GM21360 (cell line): ENCODE measurements around the gene MAP2K5.
A peak's percentile ranks its signal among the peaks of the same experiment; 100 is the strongest.

Source experiments
- ATAC-seq: cut with Tn5 transposase; IDR thresholded peaks from one replicate; pipeline ENCODE4 v1.9.1; 2021; ENCODE audit warnings: mild to moderate bottlenecking, moderate library complexity; ENCODE audit not compliant: unreplicated experiment

MAP2K5 gene

GRCh38 chr15:67777071-67777470 lies 234.6 kb downstream of the MAP2K5 start:
- no peak for ATAC-seq

DNA sequence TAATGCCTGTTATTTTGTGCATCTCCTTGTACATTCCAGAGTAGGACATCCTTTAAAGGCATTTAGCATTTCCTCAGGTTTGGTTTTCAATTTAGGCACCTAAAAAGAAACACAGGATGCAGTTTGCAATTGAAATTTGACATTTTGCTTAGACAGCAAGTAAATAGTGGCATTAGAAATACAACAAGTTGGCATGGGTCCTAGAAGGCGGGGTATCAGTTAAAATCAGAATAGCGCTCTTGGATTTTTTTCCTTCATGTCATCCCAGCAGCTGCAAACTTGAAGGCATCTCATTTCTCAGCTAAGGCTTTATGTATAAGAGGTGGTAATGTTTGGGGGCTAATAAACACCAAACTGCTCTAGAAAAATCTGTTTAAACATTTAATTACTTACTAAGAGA lies 235.3 kb downstream of the MAP2K5 start:
- ATAC-seq: no peak

DNA sequence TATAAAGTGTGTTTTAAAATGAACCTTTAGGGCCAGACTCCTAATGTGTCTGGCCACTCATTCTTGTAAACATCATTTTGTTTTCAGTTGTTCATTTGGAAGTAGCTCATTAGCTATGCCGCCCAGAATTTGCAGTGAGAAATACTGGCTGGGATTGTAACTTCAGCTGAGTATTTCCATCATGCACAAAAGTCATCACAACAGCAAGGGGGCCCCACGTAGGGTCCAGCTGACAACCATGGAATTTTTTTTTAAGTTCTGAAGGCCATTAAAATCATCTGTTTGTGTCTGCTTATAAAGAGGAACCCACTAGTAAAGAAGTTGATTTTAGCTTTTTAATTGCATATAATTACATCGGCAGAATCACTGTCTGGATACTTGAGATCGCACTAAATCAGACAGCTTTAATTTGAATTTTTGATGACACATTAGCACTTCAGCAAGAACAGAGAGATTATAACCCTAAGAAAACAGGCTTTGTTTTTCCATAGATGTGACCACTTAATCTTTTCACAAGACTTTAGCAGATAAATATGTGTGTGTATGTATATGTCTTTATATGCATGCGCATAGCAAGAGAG lies 236.6 kb downstream of the MAP2K5 start:
- ATAC-seq: no peak

- ATAC-seq: no peak
Observed at GRCh38 chr15:67779549-67780111, 237.1 kb downstream of the MAP2K5 start.

- ATAC-seq: no peak
Observed at GRCh38 chr15:67781061-67781460, 238.6 kb downstream of the MAP2K5 start.

DNA sequence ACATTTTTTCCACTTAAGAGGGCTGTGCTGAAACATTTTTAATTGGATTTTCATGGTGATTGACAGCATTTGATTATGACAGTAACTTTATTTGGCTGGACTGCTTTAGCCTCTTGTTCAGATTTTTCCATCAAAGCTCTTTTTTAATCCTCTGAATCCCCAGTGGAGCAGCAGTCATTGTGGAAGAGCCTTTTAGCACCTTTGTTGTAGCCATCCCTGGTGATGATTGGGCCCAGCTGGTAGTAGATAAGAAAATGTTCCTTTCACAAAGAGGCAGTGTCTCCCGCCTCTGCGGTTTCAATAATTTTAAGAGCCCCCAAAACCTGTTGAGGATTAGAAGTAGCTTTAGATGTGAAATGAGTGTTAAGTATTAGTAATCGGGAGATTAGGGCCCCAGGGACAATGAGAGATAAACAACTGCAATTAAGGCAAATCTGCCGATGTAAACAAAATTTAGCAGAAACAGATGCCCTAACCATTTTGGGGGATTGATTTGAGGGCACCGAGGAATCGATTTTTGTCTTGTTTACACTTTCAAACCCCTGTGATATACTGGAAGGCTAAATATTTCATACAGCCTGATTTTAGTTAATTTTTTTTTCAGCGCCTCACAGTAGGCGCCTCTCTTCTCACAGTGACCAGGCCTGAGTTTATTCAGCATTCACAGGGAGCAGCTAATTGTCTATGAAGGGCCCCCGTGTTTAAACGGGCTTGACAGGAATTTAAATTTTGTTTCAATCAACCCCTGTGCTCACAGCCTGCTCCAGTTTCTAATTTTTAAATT lies 239.6 kb downstream of the MAP2K5 start:
- no peak for ATAC-seq

- ATAC-seq: no peak
Observed at GRCh38 chr15:67782691-67782991, 240.1 kb downstream of the MAP2K5 start.

DNA sequence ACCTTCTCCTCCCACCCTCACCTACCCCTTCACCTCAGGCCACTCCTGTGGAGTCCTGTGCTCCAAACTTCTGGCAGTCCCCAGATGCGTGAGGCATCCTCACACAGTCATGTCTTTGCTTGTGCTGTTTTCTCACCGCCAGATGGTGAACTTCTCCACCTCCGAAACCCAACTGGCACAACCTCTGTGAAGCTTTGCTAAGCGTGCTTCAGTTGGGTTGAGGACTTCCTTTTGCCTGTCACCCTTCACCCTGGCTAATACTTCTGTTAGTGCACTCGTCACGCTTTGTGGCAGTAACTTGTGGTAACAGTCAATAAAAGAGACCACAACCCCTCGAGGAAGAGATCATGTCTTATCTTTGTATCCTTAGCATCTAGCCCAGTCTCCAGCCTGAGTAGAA lies 240.8 kb downstream of the MAP2K5 start:
- ATAC-seq: no peak

- peak; percentile 69 for ATAC-seq
Observed at GRCh38 chr15:67784090-67784781, 241.7 kb downstream of the MAP2K5 start.

DNA sequence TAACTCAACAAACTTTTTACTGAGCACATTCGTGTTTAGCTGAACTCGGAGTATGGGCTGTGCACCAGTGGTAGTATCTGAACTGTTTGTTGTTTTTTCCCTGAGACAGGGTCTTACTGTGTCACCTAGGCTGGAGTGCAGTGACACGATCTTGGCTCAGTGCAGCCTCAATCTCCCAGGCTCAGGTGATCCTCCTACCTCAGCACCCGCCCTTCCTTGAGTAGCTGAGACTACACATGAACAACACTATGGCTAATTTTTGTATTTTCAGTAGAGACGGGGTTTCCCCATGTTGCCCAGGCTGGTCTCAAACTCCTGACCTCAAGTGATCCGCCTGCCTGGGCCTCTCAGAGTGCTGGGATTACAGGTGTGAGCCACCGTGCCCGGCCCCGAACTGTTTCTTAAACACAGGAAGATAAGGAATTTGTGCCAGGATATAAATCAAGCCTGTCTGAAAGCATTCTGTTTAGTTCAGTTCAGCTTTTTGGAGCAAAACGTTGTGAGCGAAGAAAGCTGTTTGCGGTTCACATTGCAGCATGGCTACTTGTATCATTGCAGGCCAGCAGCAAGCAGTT lies 242.4 kb downstream of the MAP2K5 start:
- ATAC-seq: no peak

DNA sequence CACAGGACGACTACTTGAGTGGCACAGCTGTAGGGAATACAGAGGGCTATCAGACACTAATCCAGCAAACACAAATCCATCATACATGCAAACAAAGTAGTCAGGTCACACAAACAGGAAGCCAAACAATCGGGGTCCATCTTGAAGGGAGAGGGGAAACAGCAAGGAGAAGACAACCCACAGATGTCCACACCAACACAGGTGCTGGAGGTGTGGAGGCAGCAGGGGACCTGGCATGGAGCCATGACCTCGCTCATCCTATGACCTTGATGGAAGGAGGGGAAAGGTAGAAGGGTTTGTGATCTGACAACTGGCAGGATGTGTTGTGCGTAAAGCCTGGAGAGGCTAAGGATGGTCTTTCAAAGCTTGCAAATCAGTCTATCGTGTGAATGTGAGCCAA lies 242.9 kb downstream of the MAP2K5 start:
- no peak for ATAC-seq

DNA sequence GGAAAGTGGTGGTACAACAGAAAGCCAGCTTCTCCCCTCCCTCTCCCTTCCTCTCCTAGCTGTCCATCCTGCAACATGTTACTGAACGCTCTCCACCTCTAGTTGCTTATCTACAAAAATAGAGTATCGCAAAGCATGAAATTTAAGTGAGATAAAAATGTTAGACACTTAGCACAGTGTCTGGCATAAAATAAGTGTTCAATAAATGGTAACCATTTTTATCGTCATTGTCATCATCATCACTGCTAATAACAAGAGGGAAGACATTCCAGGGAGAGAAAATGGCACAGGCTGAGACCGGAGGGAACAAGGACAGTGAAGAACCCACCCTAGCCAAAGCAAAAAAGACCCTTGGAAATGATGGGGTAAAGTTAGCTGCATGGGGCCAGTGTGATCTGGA lies 244.1 kb downstream of the MAP2K5 start:
- ATAC-seq: no peak

DNA sequence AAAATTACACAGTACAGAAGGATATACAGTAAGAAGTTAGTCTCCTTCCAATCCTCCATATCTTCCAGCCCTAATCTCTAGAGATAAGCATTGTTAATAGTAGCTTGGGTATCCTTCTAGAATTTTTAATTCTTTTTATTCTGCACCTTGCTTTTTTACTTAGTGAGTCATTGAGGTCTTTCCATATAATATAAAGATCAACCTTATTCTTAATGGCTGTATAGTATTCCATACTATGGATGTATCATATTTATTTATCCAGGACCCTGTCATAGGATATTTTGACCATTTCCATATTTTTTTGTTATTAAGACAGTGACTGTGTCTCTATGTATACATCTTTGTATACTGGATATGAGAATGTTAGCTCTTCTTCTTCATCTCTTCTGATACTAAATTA lies 246.5 kb downstream of the MAP2K5 start:
- no peak for ATAC-seq

DNA sequence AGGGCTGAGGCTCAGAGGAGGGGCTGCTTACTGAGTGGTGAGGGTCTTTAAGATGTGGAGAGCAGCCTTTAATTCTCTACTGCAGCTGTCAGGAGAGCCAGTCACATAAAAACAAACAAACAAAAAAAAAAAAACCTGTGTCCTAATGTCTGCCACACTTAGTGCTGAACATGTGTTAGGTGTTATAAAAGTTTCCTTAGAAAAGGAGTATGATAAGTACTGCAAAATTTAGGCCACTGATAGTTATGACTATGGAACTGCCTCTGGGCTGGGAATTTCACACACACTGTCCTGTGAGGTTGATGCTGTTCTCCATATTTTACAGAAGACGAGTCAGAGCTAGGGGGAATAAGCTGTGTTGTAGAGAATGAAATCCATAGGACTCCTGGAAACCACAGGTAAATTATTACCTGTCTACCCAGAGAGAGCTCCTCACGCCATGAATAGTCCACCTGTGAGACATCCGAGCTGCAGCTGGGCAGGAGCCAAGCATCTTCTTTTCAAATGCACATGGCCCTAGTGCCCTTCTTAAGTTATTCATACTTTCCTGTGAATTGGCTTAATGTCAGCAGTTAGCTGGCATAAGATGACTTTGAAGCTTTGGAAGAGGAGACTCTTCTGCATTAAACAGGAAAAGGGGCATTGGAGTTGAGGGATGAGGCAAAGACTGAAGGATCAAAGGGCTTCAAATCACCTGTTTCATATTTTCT lies 248.3 kb downstream of the MAP2K5 start:
- ATAC-seq: no peak

DNA sequence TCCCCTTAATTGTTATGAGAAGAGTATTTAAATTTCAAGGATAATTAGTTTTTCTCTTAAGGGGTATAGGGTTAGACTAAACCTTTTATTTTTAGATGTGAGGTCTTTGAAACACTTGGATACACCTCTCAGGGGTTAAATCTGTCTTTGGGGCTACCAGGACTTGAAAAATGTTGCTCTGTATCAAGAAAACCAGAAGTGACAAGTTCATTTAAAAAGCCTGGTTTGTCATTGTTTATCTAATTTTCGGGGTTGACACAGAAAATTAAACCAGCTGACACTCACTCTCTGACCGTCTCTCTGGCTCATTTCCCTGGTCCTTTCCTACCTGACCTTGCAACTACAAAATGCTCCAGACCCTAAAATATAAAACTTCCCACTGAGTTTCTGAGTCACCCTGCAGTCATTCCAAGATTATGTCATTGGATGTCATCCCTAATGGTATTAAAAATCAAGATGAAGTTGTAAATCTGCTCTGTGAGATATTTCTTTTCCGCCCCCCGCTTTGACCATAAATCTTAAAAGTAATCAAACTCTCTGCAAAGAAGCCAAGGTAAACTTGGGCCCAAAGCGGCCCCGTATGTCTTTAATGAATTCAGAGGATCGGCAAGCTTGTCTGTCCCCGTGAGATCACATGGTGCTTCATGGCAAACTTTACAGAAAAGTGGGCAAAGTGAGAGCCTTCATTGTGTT lies 249.9 kb downstream of the MAP2K5 start:
- ATAC-seq: no peak

- no peak for ATAC-seq
Observed at GRCh38 chr15:67794832-67795574, 252.5 kb downstream of the MAP2K5 start.

DNA sequence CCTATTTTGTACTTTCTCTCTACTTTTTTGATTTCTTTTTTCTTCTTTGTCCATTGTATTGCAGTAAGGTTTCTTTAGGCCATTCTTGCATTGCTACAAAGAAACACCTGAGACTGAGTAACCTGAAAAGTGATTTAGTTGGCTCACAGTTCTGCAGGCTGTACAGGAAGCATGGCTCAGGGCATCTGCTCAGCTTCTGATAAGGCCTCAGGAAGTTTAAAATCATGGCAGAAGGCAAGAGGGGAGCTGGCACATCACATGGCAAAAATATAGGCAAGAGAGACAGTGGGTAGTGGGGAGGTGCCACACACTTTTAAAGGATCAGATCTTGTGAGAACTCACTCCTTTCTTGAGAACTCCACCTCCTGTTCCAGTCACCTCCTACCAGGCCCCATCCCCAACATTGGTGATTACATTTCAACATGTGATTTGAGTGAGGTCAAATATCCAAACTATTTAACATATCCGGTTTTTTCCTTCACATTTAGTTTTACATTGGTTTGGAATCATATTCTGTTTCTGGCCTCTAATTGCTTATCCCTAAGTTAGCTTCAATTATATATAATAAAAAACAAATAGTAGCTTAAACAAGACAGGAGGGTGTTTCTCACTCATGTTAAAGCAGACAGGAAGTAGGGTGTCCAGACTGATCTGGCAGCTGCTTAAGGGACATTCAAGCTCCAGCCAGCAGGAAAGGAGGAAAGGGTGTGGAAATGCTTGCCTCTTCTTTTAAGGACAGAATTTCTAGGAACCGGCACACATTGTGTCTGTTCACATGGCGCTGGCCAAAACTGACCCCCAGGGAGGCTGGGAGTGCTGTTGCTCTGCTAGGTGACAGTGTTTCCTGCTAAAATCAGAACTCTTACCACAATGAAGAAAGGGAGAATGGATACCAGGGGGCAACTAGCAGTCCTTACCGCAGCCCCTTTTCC lies 254.0 kb downstream of the MAP2K5 start:
- no peak for ATAC-seq

GRCh38 chr15:67799801-67800205 lies 257.3 kb downstream of the MAP2K5 start:
- ATAC-seq: no peak

GRCh38 chr15:67801142-67801541 lies 258.6 kb downstream of the MAP2K5 start:
- ATAC-seq: no peak
